HEK293 (cell line): Measurements from ENCODE around the gene TSPO2.

ENCODE experiments used
- FEZF1 ChIP-seq: fragments of 450-650 bp; formaldehyde crosslinking; IDR thresholded peaks from 2 replicates; pipeline ENCODE4 v1.5.1; 2016; ENCODE audit warnings: missing biosample characterization, missing genetic modification characterization
- GLI2 ChIP-seq: fragments of 450-650 bp; formaldehyde crosslinking; IDR thresholded peaks from 2 replicates; pipeline ENCODE4; 2017; ENCODE audit warnings: missing biosample characterization, missing genetic modification characterization, low read depth, borderline replicate concordance
- HIC1 ChIP-seq: fragments of 450-650 bp; formaldehyde crosslinking; IDR thresholded peaks from 2 replicates; pipeline ENCODE4 v1.5.1; 2016; ENCODE audit warnings: missing biosample characterization, missing genetic modification characterization
- KLF8 ChIP-seq: fragments of 450-650 bp; formaldehyde crosslinking; IDR thresholded peaks from 2 replicates; pipeline ENCODE4 v1.5.1; 2016; ENCODE audit warnings: missing biosample characterization, missing genetic modification characterization
- MYNN ChIP-seq: fragments of 450-650 bp; formaldehyde crosslinking; IDR thresholded peaks from 2 replicates; pipeline ENCODE4 v1.5.1; 2016; ENCODE audit warnings: missing biosample characterization, missing genetic modification characterization, borderline replicate concordance
- SP2 ChIP-seq: fragments of 450-650 bp; formaldehyde crosslinking; IDR thresholded peaks from 2 replicates; pipeline ENCODE4 v1.5.1; 2016; ENCODE audit warnings: missing biosample characterization, missing genetic modification characterization
- ZBTB11 ChIP-seq: fragments of 450-650 bp; formaldehyde crosslinking; conservative IDR thresholded peaks from 2 replicates; pipeline ENCODE4 v1.5.1; 2016; ENCODE audit warnings: low read depth, missing biosample characterization, missing genetic modification characterization
- ZBTB8A ChIP-seq: fragments of 450-650 bp; formaldehyde crosslinking; IDR thresholded peaks from 2 replicates; pipeline ENCODE4 v1.5.1; 2016; ENCODE audit warnings: missing biosample characterization, missing genetic modification characterization
- ZFHX2 ChIP-seq: fragments of 450-650 bp; formaldehyde crosslinking; conservative IDR thresholded peaks from 2 replicates; pipeline ENCODE4 v1.5.1; 2016; ENCODE audit warnings: missing biosample characterization, missing genetic modification characterization
- ZFP69B ChIP-seq: fragments of 450-650 bp; formaldehyde crosslinking; IDR thresholded peaks from 2 replicates; pipeline ENCODE4 v1.5.1; 2016; ENCODE audit warnings: missing biosample characterization, missing genetic modification characterization
- ZNF114 ChIP-seq: fragments of 450-650 bp; formaldehyde crosslinking; IDR thresholded peaks from 2 replicates; pipeline ENCODE4 v1.5.0; 2017; ENCODE audit warnings: missing biosample characterization, missing genetic modification characterization
- ZNF121 ChIP-seq: fragments of 450-650 bp; formaldehyde crosslinking; IDR thresholded peaks from 2 replicates; pipeline ENCODE4 v1.5.1; 2016; ENCODE audit warnings: missing biosample characterization, missing genetic modification characterization
- ZNF133 ChIP-seq: fragments of 450-650 bp; formaldehyde crosslinking; IDR thresholded peaks from 2 replicates; pipeline ENCODE4 v1.5.1; 2016; ENCODE audit warnings: missing biosample characterization, missing genetic modification characterization
- ZNF146 ChIP-seq: fragments of 450-650 bp; formaldehyde crosslinking; IDR thresholded peaks from 2 replicates; pipeline ENCODE4 v1.5.1; 2016; ENCODE audit warnings: missing biosample characterization, missing genetic modification characterization
- ZNF16 ChIP-seq: fragments of 450-650 bp; formaldehyde crosslinking; IDR thresholded peaks from 2 replicates; pipeline ENCODE4 v1.5.1; 2016; ENCODE audit warnings: low read depth, missing biosample characterization, missing genetic modification characterization
- ZNF223 ChIP-seq: fragments of 450-650 bp; formaldehyde crosslinking; IDR thresholded peaks from 2 replicates; pipeline ENCODE4 v1.5.1; 2016; ENCODE audit warnings: missing biosample characterization, missing genetic modification characterization
- ZNF239 ChIP-seq: fragments of 450-650 bp; formaldehyde crosslinking; IDR thresholded peaks from 2 replicates; pipeline ENCODE4 v1.5.1; 2016; ENCODE audit warnings: missing biosample characterization, missing genetic modification characterization
- ZNF280D ChIP-seq: fragments of 450-650 bp; formaldehyde crosslinking; IDR thresholded peaks from 2 replicates; pipeline ENCODE4 v1.5.1; 2016; ENCODE audit warnings: missing biosample characterization, missing genetic modification characterization
- ZNF404 ChIP-seq: fragments of 450-650 bp; formaldehyde crosslinking; IDR thresholded peaks from 2 replicates; pipeline ENCODE4 v1.5.1; 2017; ENCODE audit warnings: missing biosample characterization, missing genetic modification characterization
- ZNF48 ChIP-seq: fragments of 450-650 bp; formaldehyde crosslinking; IDR thresholded peaks from 2 replicates; pipeline ENCODE4 v1.5.1; 2016; ENCODE audit warnings: missing biosample characterization, missing genetic modification characterization
- ZNF555 ChIP-seq: fragments of 450-650 bp; formaldehyde crosslinking; conservative IDR thresholded peaks from 2 replicates; pipeline ENCODE4 v1.5.1; 2017; ENCODE audit warnings: missing biosample characterization, mild to moderate bottlenecking, missing genetic modification characterization, inconsistent platforms
- ZNF76 ChIP-seq: fragments of 450-650 bp; formaldehyde crosslinking; IDR thresholded peaks from 2 replicates; pipeline ENCODE4; 2016; ENCODE audit warnings: low read depth, missing biosample characterization, missing genetic modification characterization, borderline replicate concordance
- ZSCAN16 ChIP-seq: fragments of 450-650 bp; formaldehyde crosslinking; IDR thresholded peaks from 2 replicates; pipeline ENCODE4 v1.5.1; 2016; ENCODE audit warnings: missing biosample characterization, missing genetic modification characterization
- ZSCAN5A ChIP-seq: fragments of 450-650 bp; formaldehyde crosslinking; IDR thresholded peaks from 2 replicates; pipeline ENCODE4 v1.5.1; 2016; ENCODE audit warnings: missing biosample characterization, missing genetic modification characterization
- ZXDB ChIP-seq: fragments of 450-650 bp; formaldehyde crosslinking; IDR thresholded peaks from 2 replicates; pipeline ENCODE4 v1.5.1; 2016; ENCODE audit warnings: missing biosample characterization, missing genetic modification characterization
- TF ChIP-seq, protein P1 (sequence below): fragments of 450-650 bp; formaldehyde crosslinking; IDR thresholded peaks from 2 replicates; pipeline ENCODE4 v1.5.1; 2016; ENCODE audit warnings: missing biosample characterization, missing genetic modification characterization, borderline replicate concordance

Gene TSPO2

GRCh38 chr6:41071923-41072835, 29.9 kb downstream of the TSPO2 start, which contains the start of gene OARD1 (continued):
- TF ChIP-seq, protein P1, sequence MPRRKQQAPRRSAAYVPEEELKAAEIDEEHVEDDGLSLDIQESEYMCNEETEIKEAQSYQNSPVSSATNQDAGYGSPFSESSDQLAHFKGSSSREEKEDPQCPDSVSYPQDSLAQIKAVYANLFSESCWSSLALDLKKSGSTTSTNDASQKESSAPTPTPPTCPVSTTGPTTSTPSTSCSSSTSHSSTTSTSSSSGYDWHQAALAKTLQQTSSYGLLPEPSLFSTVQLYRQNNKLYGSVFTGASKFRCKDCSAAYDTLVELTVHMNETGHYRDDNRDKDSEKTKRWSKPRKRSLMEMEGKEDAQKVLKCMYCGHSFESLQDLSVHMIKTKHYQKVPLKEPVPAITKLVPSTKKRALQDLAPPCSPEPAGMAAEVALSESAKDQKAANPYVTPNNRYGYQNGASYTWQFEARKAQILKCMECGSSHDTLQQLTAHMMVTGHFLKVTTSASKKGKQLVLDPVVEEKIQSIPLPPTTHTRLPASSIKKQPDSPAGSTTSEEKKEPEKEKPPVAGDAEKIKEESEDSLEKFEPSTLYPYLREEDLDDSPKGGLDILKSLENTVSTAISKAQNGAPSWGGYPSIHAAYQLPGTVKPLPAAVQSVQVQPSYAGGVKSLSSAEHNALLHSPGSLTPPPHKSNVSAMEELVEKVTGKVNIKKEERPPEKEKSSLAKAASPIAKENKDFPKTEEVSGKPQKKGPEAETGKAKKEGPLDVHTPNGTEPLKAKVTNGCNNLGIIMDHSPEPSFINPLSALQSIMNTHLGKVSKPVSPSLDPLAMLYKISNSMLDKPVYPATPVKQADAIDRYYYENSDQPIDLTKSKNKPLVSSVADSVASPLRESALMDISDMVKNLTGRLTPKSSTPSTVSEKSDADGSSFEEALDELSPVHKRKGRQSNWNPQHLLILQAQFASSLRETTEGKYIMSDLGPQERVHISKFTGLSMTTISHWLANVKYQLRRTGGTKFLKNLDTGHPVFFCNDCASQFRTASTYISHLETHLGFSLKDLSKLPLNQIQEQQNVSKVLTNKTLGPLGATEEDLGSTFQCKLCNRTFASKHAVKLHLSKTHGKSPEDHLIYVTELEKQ (tag by site-specific recombination): no peak
- TF ChIP-seq ZNF16 (tag by site-specific recombination): no peak
- TF ChIP-seq ZFHX2 (tag by site-specific recombination): peak; percentile 60
- no peak for TF ChIP-seq ZNF48 (tag by site-specific recombination)
- no peak for TF ChIP-seq GLI2
- peak; percentile 29; the same call in 1 of the 2 replicates for TF ChIP-seq FEZF1 (tag by site-specific recombination)
- TF ChIP-seq SP2 (tag by site-specific recombination): peak; percentile 82
- no peak for TF ChIP-seq MYNN
- TF ChIP-seq ZSCAN16 (tag by site-specific recombination): no peak
- no peak for TF ChIP-seq ZNF146
- 0 out of 2 replicates have a peak, but pooled peaks have one; percentile 17 for TF ChIP-seq ZSCAN5A (tag by site-specific recombination)
- TF ChIP-seq ZNF121: no peak
- TF ChIP-seq ZNF76 (tag by site-specific recombination): peak; percentile 84; the same call in 1 of the 2 replicates
- TF ChIP-seq ZNF555 (tag by site-specific recombination): no peak
- peak; percentile 41; the same call in 1 of the 2 replicates for TF ChIP-seq ZBTB8A (tag by site-specific recombination)
- TF ChIP-seq ZNF404 (tag by site-specific recombination): no peak
- TF ChIP-seq ZNF133 (tag by site-specific recombination): no peak
- peak; percentile 25; the same call in 1 of the 2 replicates for TF ChIP-seq ZFP69B (tag by site-specific recombination)
- 0 out of 2 replicates have a peak, but pooled peaks have one; percentile 68 for TF ChIP-seq ZXDB (tag by site-specific recombination)
- peak; percentile 92 for TF ChIP-seq ZBTB11 (tag by site-specific recombination)
- TF ChIP-seq HIC1 (tag by site-specific recombination): no peak
- no peak for TF ChIP-seq ZNF114 (tag by site-specific recombination)
- TF ChIP-seq ZNF223: no peak
- no peak for TF ChIP-seq ZNF280D (tag by site-specific recombination)
- peak; percentile 89 for TF ChIP-seq KLF8 (tag by site-specific recombination)
- TF ChIP-seq ZNF239: no peak
